Measurements from ENCODE around the gene BTLA. TPM values are rescaled to one million over a fixed set of nuclear protein-coding genes. Genes with fewer than 3 reads are reported as not detected.

The BTLA gene
- total and polyA plus RNA-seq, 10 of the 15 experiments (the other 5 are each of a cell fraction or from before 2014, with no cell fraction given): 55.4 to 134 (median 84.2) TPM

DNA sequence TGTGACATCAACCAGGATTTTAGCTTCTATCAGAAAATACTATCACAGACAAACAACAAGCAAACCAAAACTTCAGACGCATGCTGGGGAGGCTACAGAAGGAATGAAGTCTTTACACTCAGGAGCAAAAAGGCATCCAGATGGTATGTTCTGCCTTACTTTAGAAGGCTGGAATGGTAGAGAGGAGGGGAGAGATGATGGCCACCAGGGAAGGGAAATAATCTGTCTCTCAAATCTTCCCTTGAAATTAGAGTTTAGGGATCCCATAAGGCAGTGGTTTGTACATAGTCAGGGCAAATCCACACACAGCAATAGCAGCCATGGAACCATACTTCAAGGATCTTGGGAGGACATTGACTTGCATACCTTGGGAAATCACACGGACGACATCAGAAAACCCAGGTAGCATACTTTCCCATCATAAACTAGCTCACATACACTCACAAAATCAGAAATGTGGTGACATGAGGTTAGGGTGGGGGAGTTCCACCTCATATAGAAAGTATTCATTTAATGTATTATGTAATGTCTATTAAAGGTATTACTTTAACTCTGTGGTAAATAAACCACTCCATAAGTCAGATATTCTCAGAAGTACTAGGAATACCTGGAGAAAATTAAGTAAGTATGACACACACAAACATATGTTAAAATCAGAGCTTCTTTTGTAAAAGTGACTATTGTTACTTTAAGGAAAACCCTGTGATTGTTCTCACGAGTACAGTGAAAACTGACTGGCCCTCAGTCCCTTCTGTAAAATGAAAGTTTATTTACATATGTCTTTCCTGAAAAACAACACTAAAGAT is 9.4 kb downstream of the BTLA start (continued):
- TF ChIP-seq MEF2B (IDR thresholded peaks at IDR 0.05; ENCODE audit: partially characterized antibody, poor library complexity, severe bottlenecking) (peak; percentile 84), ZZZ3 (IDR thresholded peaks at IDR 0.05; ENCODE audit: control insufficient read depth, insufficient read length, low read depth) (no peak), SMAD1 (IDR thresholded peaks at IDR 0.05; ENCODE audit: low read depth, partially characterized antibody) (peak; percentile 78), ZBTB33 (IDR thresholded peaks at IDR 0.05) (no peak), TCF3 (IDR thresholded peaks at IDR 0.05; ENCODE audit: borderline replicate concordance, insufficient read depth, low read depth, low read length) (no peak), POLR2AphosphoS5 (IDR thresholded peaks at IDR 0.05; ENCODE audit: low read length) (peak; percentile 57; the same call in 1 of the 2 replicates), NR2F1 (conservative IDR thresholded peaks at IDR 0.05) (peak; percentile 57; the same call in 1 of the 2 replicates), SIX5 (IDR thresholded peaks at IDR 0.05; ENCODE audit: low read depth, low read length, severe bottlenecking) (no peak), CBX5 (IDR thresholded peaks at IDR 0.05; ENCODE audit: low read depth) (no peak), ASH2L (IDR thresholded peaks at IDR 0.05; ENCODE audit: borderline replicate concordance, low read depth) (no peak), JUNB (IDR thresholded peaks at IDR 0.05) (peak; percentile 96), YY1 (IDR thresholded peaks at IDR 0.05; ENCODE audit: low read depth, low read length) (0 out of 2 replicates have a peak, but pooled peaks have one; percentile 46), SMARCA5 (IDR thresholded peaks at IDR 0.05) (no peak), PBX3 (IDR thresholded peaks at IDR 0.05; ENCODE audit: insufficient replicate concordance, low read depth, low read length) (no peak), EP300 (IDR thresholded peaks at IDR 0.05; ENCODE audit: borderline replicate concordance in 1 of 2, control insufficient read depth in 1 of 2, low read depth in 2 of 2, low read length in 2 of 2) (peak in 1 of 2 experiments; percentile 27; a peak in 1 of 4 replicates), TCF7 (IDR thresholded peaks at IDR 0.05; ENCODE audit: borderline replicate concordance) (no peak), ZNF207 (IDR thresholded peaks at IDR 0.05; ENCODE audit: borderline replicate concordance) (0 out of 2 replicates have a peak, but pooled peaks have one; percentile 24), ATF7 (IDR thresholded peaks at IDR 0.05; ENCODE audit: low read depth) (peak; percentile 96), CHD4 (IDR thresholded peaks at IDR 0.05) (0 out of 2 replicates have a peak, but pooled peaks have one; percentile 69)
- TF ChIP-seq, protein P1, sequence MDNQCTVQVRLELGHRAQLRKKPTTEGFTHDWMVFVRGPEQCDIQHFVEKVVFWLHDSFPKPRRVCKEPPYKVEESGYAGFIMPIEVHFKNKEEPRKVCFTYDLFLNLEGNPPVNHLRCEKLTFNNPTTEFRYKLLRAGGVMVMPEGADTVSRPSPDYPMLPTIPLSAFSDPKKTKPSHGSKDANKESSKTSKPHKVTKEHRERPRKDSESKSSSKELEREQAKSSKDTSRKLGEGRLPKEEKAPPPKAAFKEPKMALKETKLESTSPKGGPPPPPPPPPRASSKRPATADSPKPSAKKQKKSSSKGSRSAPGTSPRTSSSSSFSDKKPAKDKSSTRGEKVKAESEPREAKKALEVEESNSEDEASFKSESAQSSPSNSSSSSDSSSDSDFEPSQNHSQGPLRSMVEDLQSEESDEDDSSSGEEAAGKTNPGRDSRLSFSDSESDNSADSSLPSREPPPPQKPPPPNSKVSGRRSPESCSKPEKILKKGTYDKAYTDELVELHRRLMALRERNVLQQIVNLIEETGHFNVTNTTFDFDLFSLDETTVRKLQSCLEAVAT (IDR thresholded peaks at IDR 0.05): peak; percentile 57
- TF ChIP-seq, protein P2, sequence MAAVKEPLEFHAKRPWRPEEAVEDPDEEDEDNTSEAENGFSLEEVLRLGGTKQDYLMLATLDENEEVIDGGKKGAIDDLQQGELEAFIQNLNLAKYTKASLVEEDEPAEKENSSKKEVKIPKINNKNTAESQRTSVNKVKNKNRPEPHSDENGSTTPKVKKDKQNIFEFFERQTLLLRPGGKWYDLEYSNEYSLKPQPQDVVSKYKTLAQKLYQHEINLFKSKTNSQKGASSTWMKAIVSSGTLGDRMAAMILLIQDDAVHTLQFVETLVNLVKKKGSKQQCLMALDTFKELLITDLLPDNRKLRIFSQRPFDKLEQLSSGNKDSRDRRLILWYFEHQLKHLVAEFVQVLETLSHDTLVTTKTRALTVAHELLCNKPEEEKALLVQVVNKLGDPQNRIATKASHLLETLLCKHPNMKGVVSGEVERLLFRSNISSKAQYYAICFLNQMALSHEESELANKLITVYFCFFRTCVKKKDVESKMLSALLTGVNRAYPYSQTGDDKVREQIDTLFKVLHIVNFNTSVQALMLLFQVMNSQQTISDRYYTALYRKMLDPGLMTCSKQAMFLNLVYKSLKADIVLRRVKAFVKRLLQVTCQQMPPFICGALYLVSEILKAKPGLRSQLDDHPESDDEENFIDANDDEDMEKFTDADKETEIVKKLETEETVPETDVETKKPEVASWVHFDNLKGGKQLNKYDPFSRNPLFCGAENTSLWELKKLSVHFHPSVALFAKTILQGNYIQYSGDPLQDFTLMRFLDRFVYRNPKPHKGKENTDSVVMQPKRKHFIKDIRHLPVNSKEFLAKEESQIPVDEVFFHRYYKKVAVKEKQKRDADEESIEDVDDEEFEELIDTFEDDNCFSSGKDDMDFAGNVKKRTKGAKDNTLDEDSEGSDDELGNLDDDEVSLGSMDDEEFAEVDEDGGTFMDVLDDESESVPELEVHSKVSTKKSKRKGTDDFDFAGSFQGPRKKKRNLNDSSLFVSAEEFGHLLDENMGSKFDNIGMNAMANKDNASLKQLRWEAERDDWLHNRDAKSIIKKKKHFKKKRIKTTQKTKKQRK (IDR thresholded peaks at IDR 0.05; ENCODE audit: low read depth, low read length): no peak
